Activated gamma-delta T cell (primary cell): ENCODE measurements around the gene LYSMD3.

ENCODE experiments used
- DNase-seq: peaks from one replicate; lab custom pipeline; 2025; lab: John Stamatoyannopoulos, UW

The LYSMD3 gene

DNA sequence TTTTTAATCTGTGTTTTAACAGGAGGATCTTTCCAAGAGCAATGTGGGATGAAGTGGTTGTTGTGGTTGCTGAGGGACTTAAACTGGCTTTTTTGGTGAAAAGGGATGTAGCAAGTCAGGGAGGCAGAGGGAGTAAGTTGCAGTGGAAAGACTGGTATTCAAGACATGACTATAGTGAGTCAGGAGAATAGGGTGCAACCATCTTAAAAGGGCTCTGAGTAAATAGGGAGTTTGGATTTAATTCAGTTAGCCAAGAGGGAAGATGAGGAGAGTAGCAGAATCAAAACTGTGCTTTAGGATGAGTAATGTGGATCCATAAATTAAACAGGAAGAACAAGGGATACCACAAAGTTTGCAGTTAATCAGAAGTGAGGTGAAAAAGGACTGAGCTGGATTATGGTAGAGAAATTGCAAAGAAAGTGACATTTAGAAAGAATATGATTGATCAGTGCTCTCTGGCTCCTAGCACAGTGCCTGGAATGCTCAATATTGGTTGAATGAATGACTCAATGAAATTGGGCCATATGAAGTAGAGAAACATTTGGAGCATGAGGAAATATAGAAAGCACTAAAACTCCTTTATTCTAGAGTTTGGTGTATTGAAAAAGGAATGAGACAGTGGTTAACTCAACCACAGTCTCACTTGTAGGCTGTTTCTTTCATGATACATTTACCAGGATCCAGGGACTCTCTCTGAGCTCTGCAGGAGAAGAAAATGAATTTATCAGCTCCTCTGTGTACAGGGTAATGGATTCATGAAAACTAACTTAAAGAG is 49.6 kb downstream of the LYSMD3 start:
- DNase-seq = no peak

- DNase-seq = no peak
Observed at GRCh38 chr5:90477621-90478215, 51.7 kb downstream of the LYSMD3 start.

- no peak for DNase-seq
Observed at GRCh38 chr5:90477073-90477472, 52.3 kb downstream of the LYSMD3 start.

GRCh38 chr5:90476391-90476790 is 53.0 kb downstream of the LYSMD3 start:
- DNase-seq = no peak

DNA sequence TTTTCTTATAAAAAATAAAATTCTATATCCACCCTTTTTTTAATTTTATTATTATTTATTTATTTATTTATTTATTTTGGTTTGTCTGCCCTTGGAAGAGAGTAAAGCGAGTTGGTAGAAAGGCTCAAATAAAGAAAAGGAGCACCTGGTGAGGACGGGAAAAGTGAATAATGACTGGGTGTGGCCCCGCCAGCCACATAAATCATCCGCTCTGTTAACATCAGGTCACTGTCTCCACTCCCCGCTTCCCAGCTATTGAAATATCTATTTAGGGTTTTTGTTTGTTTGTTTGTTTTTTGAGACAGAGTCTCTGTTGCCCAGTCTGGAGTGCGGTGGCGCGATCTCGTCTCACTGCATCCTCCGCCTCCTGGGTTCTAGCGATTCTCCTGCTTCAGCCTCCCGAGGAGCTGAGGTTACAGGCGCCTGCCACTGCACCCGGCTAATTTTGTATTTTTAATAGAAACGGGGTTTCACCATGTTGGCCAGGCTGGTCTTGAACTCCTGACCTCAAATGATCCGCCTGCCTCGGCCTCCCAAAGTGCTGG is 53.9 kb downstream of the LYSMD3 start:
- DNase-seq = no peak

DNA sequence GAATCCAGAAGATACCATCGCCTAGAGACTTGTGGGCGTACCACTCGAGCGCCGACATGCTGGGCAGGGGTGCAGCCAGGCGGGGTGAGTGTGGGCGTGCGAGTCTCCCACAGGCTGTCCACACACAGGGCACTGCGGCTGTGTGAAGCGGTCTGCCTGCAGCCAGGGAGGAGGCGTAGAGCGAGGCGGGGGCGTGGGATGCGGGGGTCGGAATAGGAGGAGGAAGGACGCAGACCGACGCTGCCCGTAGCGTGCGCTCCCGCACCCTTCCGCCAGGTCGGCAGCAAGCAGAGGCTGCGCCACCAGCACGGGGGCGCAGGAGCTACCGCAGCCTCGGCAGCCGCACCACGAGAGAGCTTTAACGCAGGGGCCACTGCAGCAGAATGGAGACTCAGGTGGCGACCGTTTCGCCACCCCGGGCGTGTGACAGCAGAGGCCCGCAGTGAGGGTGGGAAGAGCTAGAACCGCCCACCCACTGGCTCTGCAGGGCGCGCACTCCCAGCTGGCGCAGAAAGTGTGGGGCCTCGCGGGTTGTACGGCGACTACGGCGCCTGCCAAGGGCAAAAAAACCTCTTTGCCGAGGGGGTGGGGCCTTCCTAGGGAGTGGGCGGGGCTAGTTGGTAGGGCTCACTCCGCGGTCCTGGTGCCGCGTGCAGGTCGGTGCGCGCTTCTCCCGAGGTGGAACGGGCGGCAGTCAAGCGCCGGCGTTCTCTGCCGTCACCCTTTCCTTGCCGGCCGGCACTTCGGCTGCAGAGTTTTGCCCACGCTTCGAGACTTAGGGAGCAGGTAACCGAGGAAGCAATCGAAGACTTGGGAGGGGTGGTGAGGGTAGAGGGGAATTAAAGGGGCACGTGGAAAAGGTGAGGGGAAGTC is 54.9 kb downstream of the LYSMD3 start, which contains the start of the genes MBLAC2 and POLR3G:
MBLAC2 (minus strand) TSS at position 537 of the 873 bp plus-strand sequence; CDS start at position 58, 479 bp downstream.
POLR3G (plus strand) TSS at position 630 of the 873 bp plus-strand sequence. CDS start 10,704 bp downstream, outside the sequence.
- DNase-seq = peak; percentile 76

DNA sequence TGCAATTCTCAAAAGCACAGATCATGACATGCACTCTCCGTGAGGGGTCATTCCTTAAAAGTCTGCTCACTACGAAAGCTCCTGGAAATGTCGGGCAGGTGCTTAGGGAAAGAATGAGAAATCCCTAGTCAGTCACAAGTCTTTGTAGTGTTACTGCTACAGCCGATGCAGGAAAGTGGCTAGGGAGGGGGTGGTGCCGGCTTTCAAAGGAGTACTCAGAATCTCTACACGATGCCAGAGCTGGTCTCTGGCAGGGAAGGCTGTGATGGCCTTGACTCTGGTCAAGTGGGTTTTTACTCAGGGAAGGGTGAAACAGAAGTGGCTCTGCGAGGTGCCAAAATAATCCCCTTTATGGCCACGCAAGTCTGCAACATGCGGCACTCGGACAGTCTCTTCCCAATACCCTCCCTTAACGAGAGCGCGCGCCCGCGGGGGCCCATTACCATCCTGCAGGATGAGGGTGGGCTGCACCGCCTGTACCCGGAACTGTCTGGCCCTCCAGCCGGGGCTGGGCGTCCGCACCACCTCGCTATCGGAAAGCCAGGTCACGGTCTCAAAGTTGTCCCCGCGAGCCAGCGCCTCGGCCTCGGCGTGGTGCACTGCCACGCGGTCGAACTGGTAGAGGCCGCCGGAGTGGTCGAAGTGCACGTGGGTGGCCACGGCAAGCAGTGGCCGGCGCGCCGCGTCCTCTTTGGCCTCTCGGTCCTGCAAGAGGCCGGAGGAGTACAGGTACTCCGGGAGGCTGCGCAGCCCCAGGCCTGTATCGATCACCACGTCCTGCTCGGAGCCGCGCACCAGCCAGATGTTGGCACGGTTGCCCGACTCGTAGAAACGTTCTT is 55.8 kb downstream of the LYSMD3 start:
- no peak for DNase-seq

- no peak for DNase-seq
Observed at GRCh38 chr5:90472783-90473395, 56.5 kb downstream of the LYSMD3 start.
